Stimulated activated CD4-positive, alpha-beta T cell treated with anti-CD3 and anti-CD28 coated beads, Interleukin-15, amount 100 ng/mL, for 1 hour (primary cell): ENCODE data around the gene ZNF319.

Experiments
- DNase-seq, 2 donors: peaks; one replicate each; pipeline ENCODE4 v3.0.0-alpha.2; 2020; ENCODE audit warnings: low read depth in 1 of 2, low spot score in 1 of 2

Gene ZNF319

GRCh38 chr16:57998992-57999365, 1.5 kb downstream of the ZNF319 start:
- no peak for DNase-seq

GRCh38 chr16:57998486-57998885, 2.0 kb downstream of the ZNF319 start:
- peak in 1 of 2 donors; percentile 22 for DNase-seq

GRCh38 chr16:57997528-57998265, 2.8 kb downstream of the ZNF319 start:
- no peak for DNase-seq

- DNase-seq = no peak
Observed at GRCh38 chr16:57997176-57997527, 3.3 kb downstream of the ZNF319 start.

- DNase-seq = no peak
Observed at GRCh38 chr16:57996406-57997175, 3.9 kb downstream of the ZNF319 start.

DNA sequence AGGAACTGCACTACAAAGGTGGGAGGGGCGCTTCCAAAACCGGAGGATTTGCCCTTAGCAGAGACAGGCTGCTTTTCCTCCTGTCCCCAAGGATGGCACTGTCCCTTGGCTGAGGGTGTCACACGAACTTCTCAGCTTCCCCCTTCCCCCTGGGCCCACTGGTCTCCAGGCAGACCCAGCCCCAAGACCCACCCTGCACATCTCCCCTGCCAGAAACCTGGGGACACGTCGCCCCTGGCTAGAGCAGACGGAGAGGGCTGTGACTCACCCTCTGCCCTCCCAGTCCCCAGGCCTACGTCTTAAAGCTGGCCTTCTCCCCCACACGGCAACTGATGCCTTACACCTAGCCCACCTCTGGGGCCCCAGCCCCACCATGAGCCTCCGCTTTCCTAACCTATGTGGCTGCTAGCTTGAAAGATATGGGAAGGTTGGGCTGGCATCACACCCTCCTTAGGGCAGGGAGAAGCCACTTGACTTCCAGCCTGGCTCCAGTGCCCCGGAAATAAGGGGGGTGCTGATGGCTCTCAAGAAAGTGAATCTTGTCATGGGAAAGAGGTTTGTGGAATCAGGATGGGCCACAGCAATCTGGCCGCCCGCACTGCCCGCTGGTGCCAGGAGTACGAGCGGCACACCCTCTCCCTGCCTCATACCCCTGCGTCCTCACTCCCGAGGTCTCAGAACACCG, 4.6 kb downstream of the ZNF319 start:
- no peak for DNase-seq

DNA sequence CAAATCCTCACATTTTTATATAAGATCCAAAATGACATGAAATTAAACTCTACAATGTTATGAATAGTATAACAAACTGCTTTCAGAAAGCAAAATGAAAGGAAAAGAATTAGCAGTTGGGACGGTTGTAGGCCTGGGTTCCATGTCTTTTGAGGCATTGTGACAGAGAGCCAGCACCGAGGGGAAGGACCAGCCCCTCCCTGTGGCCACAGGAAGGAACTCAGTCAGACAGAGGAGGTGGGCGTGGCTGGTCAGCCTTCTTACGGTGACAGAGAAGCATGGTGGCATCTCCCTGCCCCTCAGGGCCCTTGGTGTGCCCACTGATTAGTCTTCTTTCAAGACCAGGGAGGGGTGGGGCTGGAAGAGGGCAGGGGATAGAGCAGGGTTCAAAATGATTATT, 5.7 kb downstream of the ZNF319 start:
- DNase-seq = no peak

- DNase-seq = no peak
Observed at GRCh38 chr16:57994361-57994760, 6.1 kb downstream of the ZNF319 start.

DNA sequence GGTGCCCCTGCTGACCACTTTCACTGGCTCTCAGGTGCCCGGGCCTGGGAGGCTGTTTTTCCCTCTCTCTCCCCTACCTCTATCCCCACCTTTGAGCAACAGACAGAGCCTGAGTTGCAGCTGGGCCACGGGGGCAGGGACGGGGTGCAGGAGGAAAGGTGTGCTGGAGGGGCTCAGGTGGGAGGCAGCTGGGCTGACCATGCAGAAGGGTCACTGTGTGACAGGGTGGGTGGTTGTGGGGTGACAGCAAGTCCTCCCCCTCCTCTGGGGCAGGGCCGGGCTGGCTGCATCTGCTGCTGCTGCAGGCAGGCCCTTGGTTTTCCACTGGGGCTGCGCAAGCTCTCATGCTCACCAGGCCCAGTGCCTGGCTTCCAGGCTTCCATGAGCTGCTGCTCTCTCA, 6.6 kb downstream of the ZNF319 start:
- DNase-seq = no peak

DNA sequence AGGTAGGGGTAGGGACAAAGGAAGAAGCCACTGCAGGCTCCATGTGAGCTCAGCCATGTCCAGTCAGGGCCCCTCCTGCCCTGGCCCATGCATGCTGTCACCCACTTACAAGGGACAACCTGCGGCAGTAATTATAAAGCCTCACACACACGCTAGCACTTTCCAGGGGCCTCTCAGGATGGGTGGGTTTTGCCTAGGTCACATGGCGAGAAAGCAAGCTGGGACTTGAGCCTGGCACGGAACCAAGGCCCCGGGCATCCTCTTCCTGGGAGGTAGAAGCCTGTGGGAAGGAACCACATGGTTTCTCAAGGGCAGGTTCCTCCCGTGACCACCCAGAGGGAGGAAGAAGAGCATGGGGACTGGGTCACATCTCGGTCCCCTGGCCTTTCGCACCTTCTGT, 7.0 kb downstream of the ZNF319 start:
- no peak for DNase-seq

GRCh38 chr16:57992084-57992483, 8.4 kb downstream of the ZNF319 start:
- no peak for DNase-seq

DNA sequence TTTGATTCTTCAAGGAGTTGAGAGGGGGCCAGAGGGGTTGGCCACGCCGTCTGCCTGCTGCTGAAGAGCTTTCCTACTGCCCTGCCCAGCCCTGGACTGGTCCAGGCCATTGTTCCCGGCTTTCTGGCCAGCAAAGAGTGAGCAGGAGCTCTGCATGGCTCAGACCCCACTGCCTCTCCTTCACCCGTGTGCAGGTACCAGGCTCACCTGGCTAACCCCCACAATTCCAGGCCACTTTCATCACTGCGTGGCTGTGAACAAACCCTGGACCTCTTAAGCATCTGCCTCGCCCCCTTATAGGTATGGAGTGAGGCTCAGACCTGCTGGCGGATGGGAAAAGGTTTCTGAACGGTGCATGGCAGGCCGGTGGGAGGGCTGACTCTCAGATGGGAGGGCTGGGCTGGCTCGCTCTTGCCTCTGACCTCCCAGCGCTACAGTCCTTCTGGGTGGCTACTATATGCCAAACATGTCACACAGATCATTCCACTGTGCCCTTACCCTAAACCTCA, 8.9 kb downstream of the ZNF319 start:
- no peak for DNase-seq

DNA sequence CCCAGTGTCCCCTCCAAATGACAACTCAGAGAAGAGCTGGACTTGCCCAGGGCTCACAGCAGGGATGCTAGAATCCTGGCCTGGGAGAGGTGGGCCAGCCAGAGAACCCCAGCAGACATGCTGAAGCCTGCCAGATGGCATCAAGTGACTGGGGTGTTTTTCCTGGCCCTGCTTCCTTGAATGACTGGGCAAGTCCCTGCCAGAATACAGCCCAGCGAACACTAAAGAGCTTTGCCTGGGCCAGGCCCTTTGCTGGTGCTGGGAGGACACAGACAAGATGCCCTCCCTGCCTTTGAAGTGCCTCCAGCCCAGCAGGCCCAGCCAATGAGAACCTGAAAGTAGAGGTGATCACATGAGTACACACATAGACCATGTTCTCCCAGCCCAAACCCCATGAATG, 11.5 kb downstream of the ZNF319 start:
- no peak for DNase-seq

DNA sequence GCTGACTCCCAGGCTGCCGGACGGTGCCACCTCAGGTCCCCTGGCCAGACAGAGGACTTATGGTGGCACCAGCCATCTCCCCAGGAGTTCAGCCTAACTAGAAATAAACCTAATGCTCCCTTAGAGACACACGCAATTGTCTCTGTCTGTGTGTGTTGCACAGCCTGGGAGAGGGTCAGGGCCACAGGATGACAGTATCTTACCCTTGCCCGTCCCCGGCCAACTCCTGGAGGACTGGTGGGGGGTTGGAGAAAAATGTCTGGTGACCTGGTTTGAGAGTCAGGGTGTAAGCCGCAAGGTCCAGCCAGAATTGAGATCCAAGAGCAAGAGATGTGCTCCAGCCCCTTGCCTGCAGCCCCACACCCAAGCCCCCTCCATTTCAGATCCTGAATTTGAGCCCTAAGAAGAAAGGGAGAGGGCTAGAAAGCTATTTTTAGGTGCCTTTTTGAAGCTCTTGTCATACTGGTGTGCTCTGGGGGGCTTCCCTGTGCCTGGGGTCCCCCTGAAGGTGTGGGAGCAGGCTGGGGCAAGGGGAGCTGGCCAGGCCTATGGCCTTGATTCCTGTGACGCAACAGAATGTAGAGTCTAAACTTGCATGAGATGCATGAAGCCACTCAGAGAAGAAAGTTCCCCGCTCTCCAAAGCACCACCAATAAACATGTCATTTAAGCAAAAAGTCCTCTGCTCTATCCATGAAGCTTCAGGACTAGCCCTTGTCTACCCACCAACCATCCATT, 12.9 kb downstream of the ZNF319 start:
- no peak for DNase-seq

DNA sequence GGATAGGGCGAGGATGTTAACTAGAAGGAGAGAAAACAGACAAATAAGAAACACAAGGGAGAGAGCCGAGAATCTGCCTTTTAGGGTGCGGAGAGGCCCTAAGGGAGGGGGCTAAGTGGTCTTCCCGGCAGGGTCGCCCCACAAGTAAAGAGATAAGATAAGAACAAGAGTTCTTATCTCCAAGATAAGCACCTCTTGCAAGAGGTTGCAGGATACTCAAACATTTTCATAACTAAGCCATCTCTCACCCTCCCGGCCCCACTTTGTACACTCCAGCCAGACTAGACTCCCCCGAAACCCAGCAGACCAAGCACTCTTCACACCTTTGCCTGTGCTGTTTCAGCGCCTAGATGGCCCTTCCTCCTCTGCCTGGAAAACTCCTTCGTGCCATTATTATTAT, 14.3 kb downstream of the ZNF319 start:
- DNase-seq = no peak

DNA sequence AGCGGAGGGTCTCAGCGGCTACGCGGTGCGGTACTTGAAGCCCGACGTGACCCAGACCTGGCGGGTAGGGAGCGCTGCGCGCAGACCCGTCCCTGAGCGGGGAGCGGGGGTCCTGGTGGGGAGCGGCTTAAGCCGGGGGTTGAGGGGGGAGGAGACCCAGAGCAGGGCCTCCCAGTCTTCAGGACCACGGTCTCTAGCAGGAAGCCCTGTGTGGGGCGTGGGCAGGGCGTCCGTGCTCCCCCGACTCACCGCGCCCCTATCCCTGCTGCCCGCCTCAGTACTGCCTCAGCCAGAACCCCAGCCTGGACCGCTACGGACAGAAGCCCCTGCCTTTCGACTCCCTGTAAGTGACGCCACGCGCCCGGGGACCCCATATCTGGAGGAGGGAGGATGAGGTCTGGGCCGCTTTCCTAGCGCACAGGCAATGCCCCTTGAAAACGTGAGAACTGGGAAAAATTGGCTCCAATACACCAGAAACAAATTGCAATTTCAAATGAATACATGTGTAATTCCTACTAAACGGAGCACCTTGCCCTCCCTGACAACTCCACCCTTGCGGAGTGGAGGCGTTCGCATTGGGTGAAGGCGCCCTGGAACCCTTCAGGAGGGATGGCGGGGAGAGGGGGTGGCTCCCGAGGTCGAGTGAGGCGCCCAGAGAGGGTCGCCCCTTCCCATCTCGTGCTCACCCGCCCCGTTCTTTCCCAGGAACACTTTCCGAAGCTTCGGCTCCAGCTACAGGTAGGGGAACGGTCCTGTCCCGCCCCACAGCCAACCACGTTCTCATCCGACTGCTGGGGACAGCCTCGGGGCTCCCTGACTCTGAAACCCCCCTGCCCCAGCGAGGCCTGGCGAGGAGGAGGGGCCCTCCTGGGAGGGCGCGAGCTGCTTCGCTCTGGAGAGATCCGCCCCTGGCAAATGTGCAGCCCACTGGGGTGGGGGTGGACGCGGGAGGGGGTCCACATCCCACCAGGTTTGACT, 15.0 kb downstream of the ZNF319 start:
- peak in 1 of 2 donors; percentile 17 for DNase-seq

- peak; percentile 81 to 83 for DNase-seq
Observed at GRCh38 chr16:57984443-57985203, 15.8 kb downstream of the ZNF319 start.

DNA sequence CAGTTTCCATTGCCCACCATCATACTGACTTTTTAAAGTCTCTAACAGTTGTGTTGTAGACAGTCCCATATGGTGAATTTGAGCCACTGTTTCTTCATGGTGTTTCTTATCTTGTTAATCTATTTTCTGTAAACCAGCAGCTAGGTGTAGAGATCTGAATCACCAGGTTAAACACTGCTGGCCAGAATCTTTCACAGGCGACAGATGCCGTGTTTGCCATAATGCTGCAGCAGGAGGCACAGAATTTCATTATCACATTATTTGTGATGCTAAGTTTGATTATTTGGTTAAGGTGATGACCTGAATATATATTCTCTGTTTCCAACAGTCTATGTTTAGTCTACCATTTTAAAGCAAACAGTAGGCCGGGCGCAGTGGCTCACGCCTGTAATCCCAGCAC, 18.1 kb downstream of the ZNF319 start:
- no peak for DNase-seq

DNA sequence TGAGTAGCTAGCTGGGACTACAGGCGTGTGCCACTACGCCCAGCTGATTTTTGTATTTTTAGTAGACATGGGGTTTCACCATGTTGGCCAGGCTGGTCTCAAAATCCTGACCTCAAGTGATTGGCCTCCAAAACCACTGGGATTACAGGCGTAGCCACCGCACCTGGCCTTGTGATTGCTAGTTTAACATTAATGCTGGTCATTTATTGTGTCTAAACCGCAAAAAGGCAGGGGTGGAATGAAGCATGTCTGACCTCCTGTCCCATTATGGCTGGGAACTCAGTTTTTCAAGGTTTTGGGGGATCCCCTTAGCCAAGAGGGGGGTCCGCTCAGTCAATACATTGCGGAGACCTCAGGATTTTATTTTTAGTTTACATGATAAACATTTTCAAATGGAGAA, 18.8 kb downstream of the ZNF319 start:
- DNase-seq = no peak
